B cell (primary cell): ENCODE measurements around the gene CTNNA3. TPM values are rescaled to one million over a fixed set of nuclear protein-coding genes. Genes with fewer than 3 reads are reported as not detected.

Experiments
- ATAC-seq: fragments of 200-7000 bp; cut with Tn5 transposase; one replicate; pipeline ENCODE4 v1.10.0; 2021; ENCODE audit warnings: low read depth, mild to moderate bottlenecking, moderate number of reproducible peaks, moderate library complexity
- CTCF ChIA-PET: fragments of 350-600 bp; sonication (Branson Sonifier 250); formaldehyde crosslinking; loops from one replicate; lab custom pipeline; 2021; ENCODE audit warnings: antibody characterized with exemption, inconsistent platforms; lab: Charles Lee
- POLR2A ChIA-PET: fragments of 350-600 bp; sonication (Branson Sonifier 250); formaldehyde crosslinking; loops from one replicate; lab custom pipeline; 2021; ENCODE audit warnings: antibody characterized with exemption; lab: Charles Lee
- DNase-seq: peaks from one replicate; pipeline ENCODE4 v3.0.0; 2013
- H2AFZ ChIP-seq: 2 replicates; pipeline ENCODE4 v1.6.1; 2012; ENCODE audit warnings: mild to moderate bottlenecking, low read depth, low read length; ENCODE audit not compliant: insufficient read depth, poor library complexity, severe bottlenecking
- H3K27ac ChIP-seq, 2 donors: 1 replicate in 1 of 2; 2 replicates in 1 of 2; pipeline ENCODE4 v1.5.1; 2012 to 2013; ENCODE audit warnings: low read length in 2 of 2, mild to moderate bottlenecking in 2 of 2, moderate library complexity in 1 of 2
- H3K27me3 ChIP-seq, 4 experiments: fragments of 200-600 bp in 1 of 4; sonication (generic) in 1 of 4; replicated peaks in 1 of 4; 1 replicate in 2 of 4; 2 replicates in 2 of 4; pipeline versions ENCODE4 v1.6.1 to v1.7.0; 2013 to 2016; ENCODE audit warnings: low read length in 3 of 4, mild to moderate bottlenecking in 2 of 4, mixed read lengths in 1 of 4, moderate library complexity in 1 of 4; ENCODE audit not compliant: insufficient read depth in 4 of 4, control insufficient read depth in 3 of 4; ENCODE audit errors: control extremely low read depth in 1 of 4
- H3K36me3 ChIP-seq, 2 experiments: replicated peaks in 1 of 2; 1 replicate in 1 of 2; 2 replicates in 1 of 2; pipeline versions ENCODE4 v1.6.1 to v1.7.1; 2013; ENCODE audit warnings: low read length in 1 of 2; ENCODE audit not compliant: insufficient read depth in 2 of 2, control insufficient read depth in 1 of 2; ENCODE audit errors: control extremely low read depth in 1 of 2, extremely low read depth in 1 of 2
- H3K4me1 ChIP-seq, 2 donors: fragments of 200-600 bp in 1 of 2; sonication (generic) in 1 of 2; 1 replicate in 1 of 2; 2 replicates in 1 of 2; pipeline versions ENCODE4 v1.5.1 to v1.6.1; 2013 to 2017; ENCODE audit warnings: low read length in 2 of 2; ENCODE audit not compliant: control insufficient read depth in 2 of 2, insufficient read depth in 2 of 2
- H3K4me2 ChIP-seq: replicated peaks from 2 replicates; pipeline ENCODE3; 2012; ENCODE audit warnings: mild to moderate bottlenecking, low read depth, low read length; ENCODE audit not compliant: poor library complexity, severe bottlenecking
- H3K4me3 ChIP-seq, 5 experiments: fragments of 200-600 bp in 1 of 5; sonication (generic) in 1 of 5; 1 replicate in 3 of 5; 2 replicates in 2 of 5; pipeline versions ENCODE4 v1.5.1 to v1.7.0; 2011 to 2016; ENCODE audit warnings: low read length in 4 of 5, mild to moderate bottlenecking in 4 of 5, low read depth in 2 of 5, control low read depth in 1 of 5, moderate library complexity in 1 of 5; ENCODE audit not compliant: insufficient read depth in 1 of 5; ENCODE audit errors: control extremely low read depth in 1 of 5, extremely low read depth in 1 of 5
- H3K79me2 ChIP-seq: fragments of 200-600 bp; sonication (generic); one replicate; pipeline ENCODE4 v1.6.0; 2016; ENCODE audit warnings: low read length; ENCODE audit not compliant: control insufficient read depth, insufficient read depth
- H3K9ac ChIP-seq: fragments of 200-600 bp; sonication (generic); 2 replicates; pipeline ENCODE4 v1.6.1; 2017; ENCODE audit warnings: mild to moderate bottlenecking, low read length, moderate library complexity
- H3K9me3 ChIP-seq, 3 donors: one replicate each; pipeline versions ENCODE4 v1.6.1 to v1.7.1; 2013; ENCODE audit warnings: low read length in 2 of 3; ENCODE audit not compliant: control insufficient read depth in 2 of 3, insufficient read depth in 1 of 3; ENCODE audit errors: control extremely low read depth in 1 of 3
- H4K20me1 ChIP-seq: 2 replicates; pipeline ENCODE4 v1.6.0; 2012; ENCODE audit warnings: mild to moderate bottlenecking, low read length; ENCODE audit not compliant: insufficient read depth, control insufficient read depth, poor library complexity, severe bottlenecking
- H3K27ac Mint-ChIP-seq: one replicate; pipeline ENCODE4 v1.8.0; 2021; ENCODE audit warnings: mixed read lengths
- H3K27me3 Mint-ChIP-seq: one replicate; pipeline ENCODE4 v1.8.0; 2021; ENCODE audit warnings: mixed read lengths
- H3K4me1 Mint-ChIP-seq: one replicate; pipeline ENCODE4 v1.8.0; 2021; ENCODE audit warnings: mixed read lengths
- H3K4me3 Mint-ChIP-seq: one replicate; pipeline ENCODE4 v1.8.0; 2021; ENCODE audit warnings: mixed read lengths
- H3K9me3 Mint-ChIP-seq: one replicate; pipeline ENCODE4 v1.8.0; 2022; ENCODE audit warnings: mixed read lengths; ENCODE audit not compliant: insufficient read depth
- CTCF ChIP-seq: fragments of 200-600 bp; IDR thresholded peaks from one replicate; pipeline ENCODE4 v1.8.0; 2022; ENCODE audit warnings: antibody characterized with exemption, mild to moderate bottlenecking
- EZH2 ChIP-seq: IDR thresholded peaks from 2 replicates; pipeline ENCODE4 v1.6.1; 2012; ENCODE audit warnings: borderline replicate concordance, low read depth, mild to moderate bottlenecking, moderate library complexity, low read length; ENCODE audit not compliant: insufficient read depth, poor library complexity, severe bottlenecking
- WGBS: methylation state at CpG from one replicate; pipeline ENCODE4 v1.1.5; 2013; ENCODE audit warnings: missing lambda C conversion rate; ENCODE audit not compliant: insufficient coverage; 5-methylcytosine and 5-hydroxymethylcytosine counted together
- intact Hi-C: fragments of 100-400 bp; cut with micrococcal nuclease; formaldehyde crosslinking; loops from one replicate; pipeline ENCODE4 v1.10.0; 2022
- polyA plus RNA-seq: library from polyadenylated mRNA; depleted of rRNA; stranded (reverse); fragments of >200 nt; gene quantifications from 2 replicates; pipeline ENCODE4 v1.2.3, GENCODE V29; 2012
- total RNA-seq, 2 donors: library from RNA; stranded (reverse); fragments of 120-200 nt in 1 of 2; gene quantifications; 1 replicate in 1 of 2; 2 replicates in 1 of 2; pipeline versions ENCODE4 v1.2.3 to v1.2.4, GENCODE V29; 2013 to 2022

The CTNNA3 gene
- total and polyA plus RNA-seq, 2 donors (not counting 1 experiment from before 2014, with no cell fraction given): 0.01 TPM; not detected in 1

GRCh38 chr10:66329147-66329546 lies 1366.8 kb downstream of the CTNNA3 start:
- H3K27me3 Mint-ChIP-seq: no peaks in the 10 kb centered on the region
- Histone ChIP-seq H2AFZ (no peak overlapping the region), H3K4me3 (no peak overlapping the region), H3K9ac (no peak overlapping the region), H4K20me1 (no peaks in the 10 kb centered on the region), H3K27ac (no peak overlapping the region), H3K79me2 (no peaks in the 10 kb centered on the region), H3K4me2 (no peak overlapping the region), H3K9me3 (peaks cover 0 to 4% (median 0%) of the 10 kb centered on the region in 3 donors), H3K27me3 (no peaks in the 10 kb centered on the region), H3K4me1 (no peaks in the 10 kb centered on the region), H3K36me3 (no peaks in the 10 kb centered on the region)
- no peak overlapping the region for H3K27ac Mint-ChIP-seq
- no peaks in the 10 kb centered on the region for H3K4me1 Mint-ChIP-seq
- ATAC-seq (no peak), DNase-seq (no peak)
- POLR2A ChIA-PET: no interaction called here
- no peaks in the 10 kb centered on the region for H3K9me3 Mint-ChIP-seq
- CTCF ChIA-PET: no interaction called here
- 90% methylated on average over 2 of the region's 7 CpGs for WGBS
- intact Hi-C loops: no loop called here
- TF ChIP-seq CTCF: no peak
- TF ChIP-seq EZH2: no peak
- H3K4me3 Mint-ChIP-seq: no peak overlapping the region

GRCh38 chr10:66326876-66327275 lies 1369.1 kb downstream of the CTNNA3 start:
- no peak overlapping the region for H3K27ac ChIP-seq
- H3K4me3 ChIP-seq: no peak overlapping the region
- H3K36me3 ChIP-seq: no peaks in the 10 kb centered on the region
- Mint-ChIP-seq H3K27me3 (no peaks in the 10 kb centered on the region), H3K4me1 (no peaks in the 10 kb centered on the region), H3K4me3 (no peak overlapping the region), H3K9me3 (peaks cover 3% of the 10 kb centered on the region), H3K27ac (no peak overlapping the region)
- no peak overlapping the region for H3K4me2 ChIP-seq
- no peak overlapping the region for H3K9ac ChIP-seq
- H3K79me2 ChIP-seq: no peaks in the 10 kb centered on the region
- intact Hi-C loops: no loop called here
- ChIA-PET POLR2A (no interaction called here), CTCF (no interaction called here)
- H4K20me1 ChIP-seq: no peaks in the 10 kb centered on the region
- DNase-seq (no peak), ATAC-seq (no peak)
- TF ChIP-seq EZH2: no peak
- no peak for TF ChIP-seq CTCF
- H3K27me3 ChIP-seq: no peaks in the 10 kb centered on the region
- no peak overlapping the region for H2AFZ ChIP-seq
- WGBS: no CpG with 5 or more reads among the region's 1 CpG
- peaks cover 0 to 4% (median 0%) of the 10 kb centered on the region in 3 donors for H3K9me3 ChIP-seq
- H3K4me1 ChIP-seq: no peaks in the 10 kb centered on the region
